Cardiac muscle cell (in vitro differentiated cells and primary cell): ENCODE data around the gene PDCL2. TPM values are rescaled to one million over a fixed set of nuclear protein-coding genes. Genes with fewer than 3 reads are reported as not detected.
A peak's percentile ranks its signal among the peaks of the same experiment; 100 is the strongest.

Experiments
- DNase-seq, 2 donors: peaks; one replicate each; pipeline versions ENCODE4 v3.0.0 to v3.0.0-alpha.2; 2010 to 2017; ENCODE audit warnings: low read depth in 1 of 2, low spot score in 1 of 2
- H3K27ac ChIP-seq: fragments of 200-600 bp; sonication (generic); 2 replicates; pipeline ENCODE4 v1.5.1; 2016
- H3K27me3 ChIP-seq: fragments of 200-600 bp; sonication (generic); 2 replicates; pipeline ENCODE4 v1.6.0; 2016; ENCODE audit warnings: control low read depth
- H3K36me3 ChIP-seq: fragments of 200-600 bp; sonication (generic); 2 replicates; pipeline ENCODE4 v1.5.1; 2016; ENCODE audit warnings: control low read depth
- H3K4me1 ChIP-seq: fragments of 200-600 bp; sonication (generic); 2 replicates; pipeline ENCODE4 v1.8.1; 2017; ENCODE audit warnings: low read depth, mild to moderate bottlenecking, mixed run types
- H3K4me3 ChIP-seq: fragments of 200-600 bp; sonication (generic); 2 replicates; pipeline ENCODE4 v1.5.1; 2016; ENCODE audit warnings: mild to moderate bottlenecking
- H3K9me3 ChIP-seq: fragments of 200-600 bp; sonication (generic); 2 replicates; pipeline ENCODE4 v1.5.1; 2017; ENCODE audit warnings: low read depth, mild to moderate bottlenecking, control low read depth
- polyA plus RNA-seq: library from polyadenylated mRNA; unstranded; fragments of >200 nt; fragmentation: Nextera tagmentation; extraction: Ambion mirVana; gene quantifications from 2 replicates; pipeline ENCODE4 v1.2.1, GENCODE V29; 2016
- total RNA-seq: library from RNA; depleted of rRNA; stranded (reverse); fragments of >200 nt; gene quantifications from 2 replicates; pipeline ENCODE4 v1.2.3, GENCODE V29; 2016
- TF ChIP-seq, protein P1 (sequence below): IDR thresholded peaks from 2 replicates; pipeline ENCODE4 v1.5.1; 2012; ENCODE audit warnings: low read depth, mild to moderate bottlenecking, low read length

PDCL2 gene
- total and polyA plus RNA-seq, 2 experiments from 2014 or later, result not detected

DNA sequence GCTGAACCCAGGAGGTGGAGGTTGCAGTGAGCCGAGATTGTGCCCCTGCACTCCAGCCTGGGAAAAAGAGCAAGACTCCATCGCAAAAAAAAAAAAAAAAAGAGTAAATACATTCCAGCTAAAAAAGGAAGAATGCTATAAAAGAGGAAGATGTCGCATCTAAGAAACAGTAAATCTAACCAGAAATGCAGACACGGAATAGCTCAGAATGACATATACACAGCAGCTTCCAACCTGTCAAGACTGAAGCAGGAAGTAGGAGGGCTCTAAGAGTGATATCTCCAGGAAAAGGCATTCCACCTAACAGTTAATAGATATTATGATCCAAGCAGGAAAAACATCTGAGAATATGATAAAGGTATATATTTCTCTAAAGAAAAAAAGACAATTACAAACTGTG is 61.4 kb downstream of the PDCL2 start:
- Histone ChIP-seq H3K4me1 (no peaks in the 10 kb centered on the region), H3K27me3 (no peaks in the 10 kb centered on the region), H3K9me3 (no peaks in the 10 kb centered on the region), H3K4me3 (no peak overlapping the region), H3K36me3 (no peaks in the 10 kb centered on the region), H3K27ac (no peak overlapping the region)
- TF ChIP-seq, protein P1, sequence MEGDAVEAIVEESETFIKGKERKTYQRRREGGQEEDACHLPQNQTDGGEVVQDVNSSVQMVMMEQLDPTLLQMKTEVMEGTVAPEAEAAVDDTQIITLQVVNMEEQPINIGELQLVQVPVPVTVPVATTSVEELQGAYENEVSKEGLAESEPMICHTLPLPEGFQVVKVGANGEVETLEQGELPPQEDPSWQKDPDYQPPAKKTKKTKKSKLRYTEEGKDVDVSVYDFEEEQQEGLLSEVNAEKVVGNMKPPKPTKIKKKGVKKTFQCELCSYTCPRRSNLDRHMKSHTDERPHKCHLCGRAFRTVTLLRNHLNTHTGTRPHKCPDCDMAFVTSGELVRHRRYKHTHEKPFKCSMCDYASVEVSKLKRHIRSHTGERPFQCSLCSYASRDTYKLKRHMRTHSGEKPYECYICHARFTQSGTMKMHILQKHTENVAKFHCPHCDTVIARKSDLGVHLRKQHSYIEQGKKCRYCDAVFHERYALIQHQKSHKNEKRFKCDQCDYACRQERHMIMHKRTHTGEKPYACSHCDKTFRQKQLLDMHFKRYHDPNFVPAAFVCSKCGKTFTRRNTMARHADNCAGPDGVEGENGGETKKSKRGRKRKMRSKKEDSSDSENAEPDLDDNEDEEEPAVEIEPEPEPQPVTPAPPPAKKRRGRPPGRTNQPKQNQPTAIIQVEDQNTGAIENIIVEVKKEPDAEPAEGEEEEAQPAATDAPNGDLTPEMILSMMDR, result no peak
- DNase-seq, result no peak

DNA sequence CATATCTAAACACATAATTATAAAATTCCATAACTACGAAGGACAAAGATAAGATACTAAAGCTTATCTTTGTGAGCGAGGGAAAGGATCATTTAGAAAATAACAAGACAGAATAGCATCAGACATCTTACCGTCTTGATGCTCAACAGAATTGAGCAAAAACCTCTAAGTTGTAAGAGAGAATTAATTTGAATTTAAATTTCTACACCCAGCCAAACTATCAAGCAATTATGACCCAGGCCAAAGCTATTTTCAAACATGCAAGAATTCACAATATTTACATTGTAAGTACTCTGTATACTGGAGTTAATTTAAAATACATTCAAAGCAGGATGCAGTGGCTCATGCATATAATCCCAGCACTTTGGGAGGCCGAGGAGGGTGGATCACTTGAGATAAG is 61.9 kb downstream of the PDCL2 start:
- no peaks in the 10 kb centered on the region for H3K4me1 ChIP-seq
- no peaks in the 10 kb centered on the region for H3K9me3 ChIP-seq
- H3K36me3 ChIP-seq, result no peaks in the 10 kb centered on the region
- H3K4me3 ChIP-seq, result no peak overlapping the region
- no peaks in the 10 kb centered on the region for H3K27me3 ChIP-seq
- TF ChIP-seq, protein P1, result no peak
- no peak for DNase-seq
- H3K27ac ChIP-seq, result no peak overlapping the region

DNA sequence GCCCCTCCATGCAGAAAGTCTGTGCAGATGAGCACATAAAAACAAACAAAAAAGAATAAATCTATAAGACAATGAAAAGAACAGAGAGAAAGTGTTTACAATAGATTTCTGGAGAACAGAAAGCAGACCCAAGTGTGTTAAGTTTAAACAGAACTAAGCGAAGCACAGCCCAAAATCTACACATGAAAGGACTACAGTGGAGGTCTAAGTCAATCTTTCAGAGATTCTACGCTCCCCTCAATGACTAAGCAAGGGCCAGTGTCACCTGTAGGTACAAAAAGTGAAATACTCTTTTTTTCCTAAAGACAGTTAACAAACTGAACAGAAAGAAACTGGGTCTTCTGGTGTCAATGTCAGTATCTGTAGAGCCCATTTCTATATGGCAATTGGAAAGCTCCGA is 63.6 kb downstream of the PDCL2 start:
- no peak overlapping the region for H3K4me3 ChIP-seq
- TF ChIP-seq, protein P1, result no peak
- no peak for DNase-seq
- H3K27ac ChIP-seq, result no peak overlapping the region
- H3K27me3 ChIP-seq, result no peaks in the 10 kb centered on the region
- H3K36me3 ChIP-seq, result no peaks in the 10 kb centered on the region
- no peaks in the 10 kb centered on the region for H3K4me1 ChIP-seq
- no peaks in the 10 kb centered on the region for H3K9me3 ChIP-seq

DNA sequence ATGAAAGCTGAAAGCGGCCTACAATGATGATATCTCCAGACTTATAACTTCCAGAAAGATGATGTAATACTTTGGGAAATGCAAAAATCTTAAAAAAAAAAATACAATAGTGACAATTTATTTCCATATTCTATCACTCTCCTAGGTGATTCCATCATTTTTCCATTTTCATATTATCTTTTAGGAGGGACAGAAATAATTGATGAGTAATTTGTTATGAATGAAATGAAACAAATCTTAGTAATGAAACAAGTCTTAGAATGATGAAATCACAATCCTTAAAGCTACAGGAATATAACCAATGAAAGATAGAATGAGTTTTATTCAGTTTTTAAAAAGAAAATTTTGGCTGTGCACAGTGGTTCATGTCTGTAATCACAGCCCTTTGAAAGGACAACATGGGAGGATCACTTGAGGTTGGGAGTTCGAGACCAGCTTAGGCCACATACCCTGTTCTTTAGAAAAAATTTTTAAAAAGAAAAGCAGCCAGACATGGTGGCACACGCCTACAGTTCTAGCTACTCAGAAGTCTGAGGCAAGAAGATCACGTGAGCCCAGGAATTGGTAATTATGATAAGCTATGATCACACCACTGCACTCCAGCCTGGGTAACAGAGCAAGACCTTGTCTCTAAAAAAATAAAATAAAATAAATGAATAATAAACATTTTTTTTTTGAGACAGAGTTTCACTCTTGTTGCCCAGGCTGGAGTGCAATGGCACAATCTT is 67.0 kb downstream of the PDCL2 start:
- Histone ChIP-seq H3K4me1 (no peaks in the 10 kb centered on the region), H3K27me3 (no peaks in the 10 kb centered on the region)

DNA sequence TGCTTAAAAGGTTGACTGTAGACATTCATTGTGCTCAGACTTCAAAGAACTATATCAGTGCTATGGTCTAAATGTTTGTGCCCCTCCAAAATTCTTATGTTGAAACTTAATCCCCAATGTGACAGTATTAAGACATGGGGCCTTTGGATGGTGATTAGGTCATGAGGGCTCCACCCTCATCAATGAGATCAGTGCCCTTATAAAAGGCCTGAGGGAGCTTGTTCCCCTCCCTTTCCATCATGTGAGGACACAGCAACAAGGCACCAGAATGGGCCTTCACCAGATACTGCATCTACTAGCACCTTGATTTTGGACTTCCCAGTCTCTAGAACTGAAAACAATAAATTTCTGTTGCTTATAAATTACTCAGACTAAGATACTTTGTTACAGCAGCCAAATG is 73.6 kb downstream of the PDCL2 start:
- H3K36me3 ChIP-seq, result no peaks in the 10 kb centered on the region
- no peaks in the 10 kb centered on the region for H3K4me1 ChIP-seq
- H3K4me3 ChIP-seq, result no peak overlapping the region
- H3K27me3 ChIP-seq, result no peaks in the 10 kb centered on the region
- H3K9me3 ChIP-seq, result no peaks in the 10 kb centered on the region
- TF ChIP-seq, protein P1, result no peak
- DNase-seq, result no peak
- no peak overlapping the region for H3K27ac ChIP-seq

More for the DNA sequence above, 67.0 kb downstream of the PDCL2 start:
- Histone ChIP-seq H3K4me3 (no peak overlapping the region), H3K27ac (no peak overlapping the region), H3K36me3 (no peaks in the 10 kb centered on the region), H3K9me3 (no peaks in the 10 kb centered on the region)
- TF ChIP-seq, protein P1, result no peak
- peak in 1 of 2 donors; percentile 36 for DNase-seq
